Activated naive CD4-positive, alpha-beta T cell treated with anti-CD3 and anti-CD28 coated beads, Interleukin-2, amount 50 U/mL, for 24 hours (primary cell): Measurements from ENCODE around the gene TMEM132C.

Experiments used
- H3K27ac Mint-ChIP-seq: one replicate; pipeline ENCODE4 v1.8.0; 2021; ENCODE audit warnings: mild to moderate bottlenecking, mixed read lengths
- H3K27me3 Mint-ChIP-seq: one replicate; pipeline ENCODE4 v1.8.0; 2021; ENCODE audit warnings: mixed read lengths
- H3K36me3 Mint-ChIP-seq: one replicate; pipeline ENCODE4 v1.8.0; 2021; ENCODE audit warnings: mixed read lengths
- H3K4me1 Mint-ChIP-seq: one replicate; pipeline ENCODE4 v1.8.0; 2021; ENCODE audit warnings: mixed read lengths
- H3K4me3 Mint-ChIP-seq: one replicate; pipeline ENCODE4 v1.8.0; 2021; ENCODE audit warnings: mild to moderate bottlenecking, mixed read lengths
- H3K9me3 Mint-ChIP-seq: one replicate; pipeline ENCODE4 v1.8.0; 2021; ENCODE audit warnings: mixed read lengths

The TMEM132C gene

DNA sequence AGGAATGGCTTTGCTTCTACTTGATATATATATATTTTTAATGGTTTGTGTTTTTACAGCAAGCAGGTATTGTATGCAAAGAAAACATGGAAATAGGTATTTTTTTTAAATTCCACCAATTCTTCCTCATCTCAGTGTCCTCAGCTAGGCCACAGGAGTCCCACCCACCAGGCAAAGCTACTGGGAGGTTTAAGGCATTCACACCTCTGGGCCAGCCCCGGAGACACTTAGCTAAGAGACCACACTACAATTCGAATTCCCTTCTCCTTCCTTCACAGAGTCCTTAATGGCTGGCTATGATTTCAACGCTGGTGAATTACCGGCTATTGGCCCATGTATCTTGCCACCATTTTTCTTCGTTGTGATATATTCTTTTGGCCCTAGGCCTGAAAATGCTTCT is 485.4 kb downstream of the TMEM132C start:
- no peaks in the 10 kb centered on the region for H3K27me3 Mint-ChIP-seq
- H3K9me3 Mint-ChIP-seq, result no peaks in the 10 kb centered on the region
- no peak overlapping the region for H3K27ac Mint-ChIP-seq
- no peaks in the 10 kb centered on the region for H3K4me1 Mint-ChIP-seq
- H3K36me3 Mint-ChIP-seq, result no peaks in the 10 kb centered on the region
- no peak overlapping the region for H3K4me3 Mint-ChIP-seq

DNA sequence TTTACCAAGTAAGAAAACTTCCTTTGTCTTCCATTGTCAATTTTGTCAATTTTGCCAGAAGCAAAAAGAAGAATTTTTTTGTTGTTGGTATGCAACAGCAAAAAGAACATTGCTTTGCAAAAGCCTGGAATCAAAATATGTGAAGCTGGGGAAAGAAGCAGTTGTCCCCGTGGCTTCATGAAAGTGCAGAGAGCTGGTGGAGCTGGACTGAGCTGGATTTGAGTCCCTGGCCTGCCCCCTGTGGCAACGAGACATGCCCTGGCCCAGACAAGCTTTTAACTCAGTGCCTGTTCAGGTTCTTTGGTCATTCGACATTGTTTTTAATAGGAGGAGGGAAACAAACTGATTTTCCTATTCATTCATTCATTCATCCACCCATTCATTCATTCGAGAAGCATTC is 486.5 kb downstream of the TMEM132C start:
- H3K4me3 Mint-ChIP-seq, result no peak overlapping the region
- no peak overlapping the region for H3K27ac Mint-ChIP-seq
- H3K4me1 Mint-ChIP-seq, result no peaks in the 10 kb centered on the region
- no peaks in the 10 kb centered on the region for H3K9me3 Mint-ChIP-seq
- H3K36me3 Mint-ChIP-seq, result no peaks in the 10 kb centered on the region
- no peaks in the 10 kb centered on the region for H3K27me3 Mint-ChIP-seq

DNA sequence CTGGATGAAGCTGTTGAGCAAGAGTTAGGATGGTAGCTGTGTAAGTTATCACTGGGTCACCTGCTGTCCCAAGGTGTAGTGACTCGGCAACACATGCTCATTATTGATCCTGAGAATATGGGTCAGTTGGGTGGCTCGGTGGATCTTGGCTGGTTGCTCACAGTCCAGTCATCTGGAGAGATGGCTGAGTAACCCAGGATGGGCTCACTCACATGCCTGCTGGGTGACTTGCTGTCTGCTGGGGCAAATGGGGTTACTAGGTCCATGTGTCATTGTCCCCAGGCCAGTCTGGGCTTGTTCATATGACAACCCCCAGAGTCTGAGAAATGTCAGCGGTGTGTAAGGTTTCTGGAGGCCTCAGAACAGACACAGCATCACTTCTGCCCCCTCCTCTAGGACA is 487.3 kb downstream of the TMEM132C start:
- H3K4me3 Mint-ChIP-seq, result no peak overlapping the region
- H3K36me3 Mint-ChIP-seq, result no peaks in the 10 kb centered on the region
- H3K27me3 Mint-ChIP-seq, result no peaks in the 10 kb centered on the region
- H3K27ac Mint-ChIP-seq, result no peak overlapping the region
- H3K4me1 Mint-ChIP-seq, result no peaks in the 10 kb centered on the region
- H3K9me3 Mint-ChIP-seq, result no peaks in the 10 kb centered on the region

DNA sequence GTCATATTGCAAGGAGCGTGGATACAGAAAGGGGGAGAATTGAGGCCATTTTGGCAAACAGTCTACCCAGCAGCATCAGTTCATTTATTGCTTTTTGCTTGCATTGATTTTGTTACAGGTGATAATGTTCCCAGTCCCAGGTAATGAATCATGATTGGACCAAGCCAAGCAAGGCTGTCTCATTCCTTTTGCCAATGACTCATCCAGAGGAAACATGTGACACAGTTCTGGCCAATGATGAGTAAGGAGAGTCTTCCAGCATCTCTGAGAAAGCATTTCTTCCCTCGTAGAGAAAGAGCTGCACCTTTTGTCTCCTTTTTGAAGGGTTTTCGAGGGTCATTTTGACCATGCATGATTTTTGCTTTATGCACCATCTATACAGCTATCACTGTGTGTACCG is 488.6 kb downstream of the TMEM132C start:
- no peaks in the 10 kb centered on the region for H3K4me1 Mint-ChIP-seq
- H3K4me3 Mint-ChIP-seq, result no peak overlapping the region
- H3K27ac Mint-ChIP-seq, result no peak overlapping the region
- no peaks in the 10 kb centered on the region for H3K27me3 Mint-ChIP-seq
- H3K9me3 Mint-ChIP-seq, result no peaks in the 10 kb centered on the region
- no peaks in the 10 kb centered on the region for H3K36me3 Mint-ChIP-seq
